ENCODE data around the gene RAPH1.
"Not testable (repeated sequence)": the region's sequence is repeated elsewhere in the genome, so short reads cannot be mapped to it uniquely, and the experiment has no call there.

RAPH1 gene

GRCh38 chr2:203418271-203418670 is 116.8 kb downstream of the RAPH1 start:
- no peak for DNase-seq

DNA sequence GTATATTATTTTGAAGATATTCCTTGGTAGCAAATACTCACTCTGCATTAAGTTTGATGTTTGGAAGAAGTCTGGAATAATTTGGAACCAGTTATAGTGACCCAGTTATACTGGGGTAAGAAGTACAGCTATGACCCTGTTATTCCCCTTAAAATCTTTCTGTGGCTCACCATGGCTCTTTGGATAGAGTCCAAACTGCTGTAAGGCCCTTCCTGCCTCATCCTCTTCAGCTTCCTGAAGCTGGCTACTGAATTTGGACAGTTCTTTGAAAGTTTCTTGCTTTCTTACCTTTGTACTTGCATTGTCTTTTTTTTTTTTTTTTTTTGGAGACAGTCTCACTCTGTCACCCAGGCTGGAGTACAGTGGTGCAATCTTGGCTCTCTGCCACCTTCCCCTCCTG is 121.3 kb downstream of the RAPH1 start:
- no peak for DNase-seq

GRCh38 chr2:203412546-203413331 is 122.4 kb downstream of the RAPH1 start:
- DNase-seq: no peak

- DNase-seq: no peak
Observed at GRCh38 chr2:203407496-203407895, 127.6 kb downstream of the RAPH1 start.

- no peak for DNase-seq
Observed at GRCh38 chr2:203404996-203405395, 130.1 kb downstream of the RAPH1 start.

DNA sequence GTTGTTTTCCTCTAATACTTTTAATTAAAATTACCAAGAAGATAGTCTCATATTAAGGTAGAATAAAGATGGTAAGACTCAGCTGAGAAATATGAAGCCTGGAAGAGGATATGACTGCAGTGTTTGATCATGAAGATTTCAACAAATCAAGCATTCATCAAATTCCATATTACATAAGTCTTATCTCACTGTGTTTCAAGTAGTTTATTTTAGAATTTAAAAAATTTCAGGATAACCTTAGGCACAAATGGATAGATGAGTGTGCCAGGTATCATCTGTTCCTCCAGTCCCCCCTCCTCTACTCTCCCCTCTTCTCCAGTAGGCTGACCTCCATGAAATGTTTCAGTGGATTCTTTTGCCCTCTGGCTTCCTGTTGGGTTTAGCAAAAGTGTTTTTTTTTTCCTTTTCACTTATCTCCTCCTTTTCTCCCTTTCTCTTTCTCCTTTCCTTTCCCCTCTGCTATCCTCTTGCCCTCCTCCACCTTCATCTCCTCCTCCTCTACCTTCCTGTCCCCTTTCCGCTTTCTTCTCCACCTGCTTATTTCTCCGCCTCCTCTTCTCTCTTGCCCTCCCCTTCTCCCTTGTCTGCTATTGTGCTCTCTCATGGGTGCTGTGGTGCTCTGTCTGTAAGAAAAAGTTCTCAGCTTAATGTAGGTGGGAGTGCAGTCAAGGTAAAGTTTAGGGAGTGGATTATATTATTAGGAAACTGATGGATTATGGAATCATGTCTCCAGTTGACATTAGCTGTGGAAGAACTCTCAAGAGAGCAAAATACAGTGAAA is 134.1 kb downstream of the RAPH1 start:
- DNase-seq: no peak

- no peak for DNase-seq
Observed at GRCh38 chr2:203399031-203399430, 136.1 kb downstream of the RAPH1 start.

GRCh38 chr2:203396667-203397066 is 138.4 kb downstream of the RAPH1 start:
- no peak for DNase-seq

DNA sequence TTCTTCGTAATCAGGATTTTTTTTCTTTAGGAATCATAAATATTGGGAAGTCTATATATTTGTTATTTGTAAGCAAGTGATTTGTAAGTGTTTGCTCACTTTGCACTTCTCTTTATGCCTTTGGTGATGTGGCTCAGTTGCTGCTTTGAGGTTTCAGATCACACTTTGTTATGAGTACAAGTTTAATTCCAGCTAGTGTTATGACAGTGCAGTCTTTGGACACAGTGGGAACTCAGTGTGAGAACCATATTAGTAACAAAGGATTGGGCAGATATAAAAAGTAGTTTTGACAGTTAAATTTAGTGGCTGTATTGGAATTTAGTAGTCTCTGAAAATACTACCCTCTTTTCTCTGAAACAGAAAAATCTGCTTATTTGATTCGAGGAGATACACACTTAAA is 139.2 kb downstream of the RAPH1 start:
- DNase-seq: no peak

DNA sequence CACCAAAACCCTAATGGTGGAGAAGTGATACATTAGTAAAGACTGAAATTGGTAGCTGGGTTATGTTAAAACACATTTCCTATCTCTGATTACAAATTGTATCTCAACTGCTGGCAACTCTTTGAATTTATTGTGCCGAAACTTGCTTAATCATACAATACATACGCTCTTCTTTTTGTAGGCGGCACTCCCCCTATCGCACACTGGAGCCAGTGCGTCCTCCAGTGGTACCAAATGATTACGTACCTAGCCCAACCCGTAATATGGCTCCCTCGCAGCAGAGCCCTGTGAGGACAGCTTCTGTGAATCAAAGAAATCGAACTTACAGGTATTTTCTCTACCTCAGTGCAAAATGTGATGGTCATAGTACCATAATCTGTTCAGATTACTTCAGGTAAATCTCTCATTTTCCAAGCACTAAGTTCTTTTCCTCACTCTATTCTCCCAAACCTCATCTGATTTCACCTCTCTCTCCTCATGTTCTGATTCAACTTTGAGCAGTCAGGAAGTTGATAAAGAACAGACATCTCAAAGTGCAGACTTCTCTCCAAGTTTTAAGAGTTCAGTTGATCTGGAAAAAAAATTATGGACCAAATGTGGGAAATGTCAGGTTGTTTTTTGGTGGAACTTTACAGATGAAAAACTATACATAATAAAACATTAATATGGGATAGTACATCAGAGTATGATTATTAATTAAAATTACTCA is 140.4 kb downstream of the RAPH1 start:
- DNase-seq: no peak

- DNase-seq: not testable (repeated sequence)
Observed at GRCh38 chr2:203388153-203388552, 146.9 kb downstream of the RAPH1 start.

DNA sequence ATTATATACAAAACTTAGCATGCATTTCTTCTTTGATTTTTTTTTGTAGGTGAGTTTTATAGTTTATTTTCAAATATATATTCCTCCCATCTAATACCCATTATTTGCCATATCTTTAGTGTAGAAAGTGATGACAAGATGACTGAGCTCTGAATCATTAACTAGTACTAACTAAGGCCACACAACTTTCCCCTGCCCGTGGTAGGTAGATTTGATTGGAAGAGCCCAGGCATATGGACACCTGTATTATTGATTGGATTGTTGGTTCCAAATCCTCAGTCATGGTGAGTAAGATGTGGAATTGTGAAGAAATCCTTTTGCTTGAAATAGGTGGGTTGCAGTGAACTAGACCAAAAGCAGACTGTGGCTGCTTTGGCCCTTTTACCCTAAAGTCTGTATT is 152.1 kb downstream of the RAPH1 start:
- DNase-seq: no peak

DNA sequence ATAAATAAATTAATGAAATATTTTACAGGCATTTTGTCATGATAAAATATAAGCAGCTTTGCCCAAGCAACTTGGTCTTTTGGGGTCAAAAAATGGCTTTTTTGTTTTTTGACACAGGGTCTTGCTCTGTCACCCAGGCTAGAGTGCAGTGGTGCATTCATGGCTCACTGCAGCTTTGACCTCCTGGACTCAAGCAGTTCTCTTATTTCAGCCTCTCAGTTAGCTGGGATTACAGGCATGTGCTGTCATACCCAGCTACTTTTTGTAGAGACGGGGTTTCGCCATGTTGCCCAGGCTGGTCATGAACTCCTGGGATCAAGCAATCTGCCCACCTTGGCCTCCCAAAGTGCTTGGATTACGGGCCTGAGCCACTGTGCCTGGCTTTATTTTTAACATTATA is 155.9 kb downstream of the RAPH1 start:
- no peak for DNase-seq

GRCh38 chr2:203376173-203376572 is 158.9 kb downstream of the RAPH1 start:
- DNase-seq: no peak

DNA sequence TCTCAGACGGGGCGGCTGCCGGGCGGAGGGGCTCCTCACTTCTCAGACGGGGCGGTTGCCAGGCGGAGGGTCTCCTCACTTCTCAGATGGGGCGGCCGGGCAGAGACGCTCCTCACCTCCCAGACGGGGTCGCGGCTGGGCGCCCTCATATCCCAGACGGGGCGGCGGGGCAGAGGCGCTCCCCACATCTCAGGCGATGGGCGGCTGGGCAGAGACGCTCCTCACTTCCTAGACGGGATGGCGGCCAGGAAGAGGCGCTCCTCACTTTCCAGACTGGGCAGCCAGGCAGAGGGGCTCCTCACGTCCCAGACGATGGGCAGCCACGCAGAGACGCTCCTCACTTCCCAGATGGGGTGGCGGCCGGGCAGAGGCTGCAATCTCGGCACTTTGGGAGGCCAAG is 162.4 kb downstream of the RAPH1 start:
- not testable (repeated sequence) for DNase-seq

GRCh38 chr2:203366639-203367466 is 168.2 kb downstream of the RAPH1 start:
- DNase-seq: no peak

DNA sequence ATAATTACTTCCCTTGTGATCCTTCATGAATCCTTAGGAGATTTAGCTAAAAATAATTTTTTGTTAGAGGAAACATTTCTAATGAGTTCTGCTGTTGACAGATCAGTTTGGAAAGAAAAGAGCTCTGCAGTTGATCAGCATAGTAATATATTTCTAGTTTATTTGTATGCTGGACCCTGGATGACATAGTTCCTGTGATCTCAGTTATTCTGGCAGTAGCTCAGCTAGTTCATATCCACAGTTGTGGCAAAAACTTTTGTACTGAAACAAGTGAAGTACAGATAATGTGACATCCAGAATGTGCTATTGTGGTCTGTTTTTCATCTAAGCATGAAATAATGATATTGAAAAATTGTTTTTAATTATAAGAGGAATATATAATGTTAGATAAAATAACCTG is 173.2 kb downstream of the RAPH1 start:
- no peak for DNase-seq

DNA sequence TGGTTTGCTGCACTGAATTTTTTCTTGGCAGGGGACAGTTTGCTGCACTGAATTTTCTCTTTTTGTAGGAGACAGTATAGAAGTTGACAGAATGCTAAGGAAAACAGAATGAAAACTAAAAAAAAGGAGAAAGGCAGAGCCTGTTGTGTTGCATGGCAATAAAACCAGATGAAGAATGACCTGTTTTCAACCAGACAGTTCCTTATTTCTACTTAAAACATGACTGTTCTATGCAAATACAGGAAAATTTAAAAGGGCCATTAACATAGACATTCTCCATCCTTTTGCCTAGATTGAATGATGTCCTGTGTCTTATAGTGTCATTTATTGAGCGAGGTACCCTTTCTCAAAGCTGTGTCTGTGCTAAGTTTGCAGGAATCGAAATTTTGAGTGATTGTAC is 173.6 kb downstream of the RAPH1 start:
- DNase-seq: no peak

GRCh38 chr2:203360833-203361430 is 174.2 kb downstream of the RAPH1 start:
- no peak for DNase-seq

- DNase-seq: no peak
Observed at GRCh38 chr2:203359450-203359849, 175.7 kb downstream of the RAPH1 start.

GRCh38 chr2:203354966-203355365 is 180.1 kb downstream of the RAPH1 start:
- no peak for DNase-seq

GRCh38 chr2:203352604-203353255 is 182.4 kb downstream of the RAPH1 start:
- DNase-seq: no peak

Measured in NCI-H2107 (cell line).